ENCODE measurements around the gene HBEGF. TPM values are rescaled to one million over a fixed set of nuclear protein-coding genes. Genes with fewer than 3 reads are reported as not detected.

Gene HBEGF
- total RNA-seq, 2 experiments from 2014 or later, result 4.7 to 20.2 TPM

GRCh38 chr5:140358738-140359310, 12.4 kb upstream of the HBEGF start:
- intact Hi-C loops (cut with micrococcal nuclease; ENCODE audit: unreplicated experiment), result no loop called here
- ChIA-PET POLR2A (interaction anchor here (0.5 to 1.5 kb wide), 9 partner anchors 9 to 685 kb away, joined by 3 to 6 read pairs (median 3); partner anchors contain the start of gene HBEGF), CTCF (ENCODE audit: unreplicated experiment) (interaction anchor here (0.7 to 1.7 kb wide), 3 partner anchors 42 to 119 kb away, joined by 3 to 12 read pairs (median 3); no protein-coding TSS in a partner anchor)
- no peaks in the 10 kb centered on the region for H4K20me1 ChIP-seq (ENCODE audit: insufficient read depth, low read length)
- no peaks in the 10 kb centered on the region for H3K9me3 ChIP-seq (ENCODE audit: low read length)
- peaks cover 9% of the 10 kb centered on the region for H3K4me1 ChIP-seq (ENCODE audit: insufficient read depth, low read length, poor library complexity, severe bottlenecking)
- H2AFZ ChIP-seq (ENCODE audit: low read length), result no peak overlapping the region
- no peak overlapping the region for H3K4me2 ChIP-seq (ENCODE audit: low read length)
- TF ChIP-seq EZH2phosphoT487 (IDR thresholded peaks at IDR 0.05; ENCODE audit: borderline replicate concordance, low read depth, low read length) (no peak), CTCF (conservative IDR thresholded peaks at IDR 0.05; ENCODE audit: low read length) (peak; percentile 33; the same call in 1 of the 2 replicates)
- BruUV-seq (replicated peaks), result no TSS peak
- no peak for DNase-seq (ENCODE audit: low spot score)
- no peak overlapping the region for H3K4me3 ChIP-seq (ENCODE audit: low read depth, low read length, poor library complexity, severe bottlenecking)
- no peak overlapping the region for H3K27ac ChIP-seq (ENCODE audit: low read depth, low read length, poor library complexity, severe bottlenecking)
- H3K79me2 ChIP-seq (ENCODE audit: insufficient read depth, low read depth, low read length), result no peaks in the 10 kb centered on the region
- no peaks in the 10 kb centered on the region for H3K9me2 ChIP-seq (ENCODE audit: insufficient read depth, low read length)
- H3K36me3 ChIP-seq (ENCODE audit: insufficient read depth, low read length), result no peaks in the 10 kb centered on the region

- TF ChIP-seq CTCF (conservative IDR thresholded peaks at IDR 0.05; ENCODE audit: low read length) (peak; percentile 93), EZH2phosphoT487 (IDR thresholded peaks at IDR 0.05; ENCODE audit: borderline replicate concordance, low read depth, low read length) (no peak)
- Histone ChIP-seq H3K4me2 (ENCODE audit: low read length) (peak overlapping the region; percentile 36), H2AFZ (ENCODE audit: low read length) (peak overlapping the region; percentile 56; the same call in 1 of the 2 replicates), H3K79me2 (ENCODE audit: insufficient read depth, low read depth, low read length) (no peaks in the 10 kb centered on the region), H4K20me1 (ENCODE audit: insufficient read depth, low read length) (no peaks in the 10 kb centered on the region), H3K36me3 (ENCODE audit: insufficient read depth, low read length) (no peaks in the 10 kb centered on the region), H3K4me1 (ENCODE audit: insufficient read depth, low read length, poor library complexity, severe bottlenecking) (peaks cover 6% of the 10 kb centered on the region), H3K9me3 (ENCODE audit: low read length) (no peaks in the 10 kb centered on the region), H3K4me3 (ENCODE audit: low read depth, low read length, poor library complexity, severe bottlenecking) (no peak overlapping the region), H3K9me2 (ENCODE audit: insufficient read depth, low read length) (no peaks in the 10 kb centered on the region), H3K27ac (ENCODE audit: low read depth, low read length, poor library complexity, severe bottlenecking) (no peak overlapping the region)
- no TSS peak for BruUV-seq (replicated peaks)
- DNase-seq (ENCODE audit: low spot score), result peak; percentile 80
- ChIA-PET POLR2A (interaction anchor here (0.6 kb wide), 1 partner anchor 149 kb away, joined by 3 read pairs; no protein-coding TSS in a partner anchor), CTCF (ENCODE audit: unreplicated experiment) (interaction anchor here (1.7 kb wide), 1 partner anchor 118 kb away, joined by 12 read pairs; no protein-coding TSS in a partner anchor)
- intact Hi-C loops (cut with micrococcal nuclease; ENCODE audit: unreplicated experiment), result loop anchor here (1.0 kb wide), 2 partner anchors 113 to 117 kb away; no protein-coding TSS in a partner anchor
Observed at GRCh38 chr5:140357726-140358093, 11.3 kb upstream of the HBEGF start.
